Fibroblast of villous mesenchyme (primary cell): ENCODE data around the gene UBE2R2. TPM values are rescaled to one million over a fixed set of nuclear protein-coding genes. Genes with fewer than 3 reads are reported as not detected.

Experiments used
- DNase-seq: peaks from one replicate; pipeline ENCODE4 v3.0.0-alpha.2; 2010; ENCODE audit warnings: low read depth
- H3K4me3 ChIP-seq: 2 replicates; pipeline ENCODE4 v1.5.1; 2011; ENCODE audit warnings: low read depth, mild to moderate bottlenecking, low read length
- total RNA-seq: library from RNA; depleted of rRNA; stranded (reverse); fragments of >200 nt; gene quantifications from 2 replicates; pipeline ENCODE4 v1.2.3, GENCODE V29; 2012
- TF ChIP-seq, protein P1 (sequence below): IDR thresholded peaks from 2 replicates; pipeline ENCODE4 v1.5.1; 2012; ENCODE audit warnings: low read depth, mild to moderate bottlenecking, low read length; ENCODE audit not compliant: insufficient read depth

The UBE2R2 gene
- total RNA-seq, 1 donor = 20.3 TPM

DNA sequence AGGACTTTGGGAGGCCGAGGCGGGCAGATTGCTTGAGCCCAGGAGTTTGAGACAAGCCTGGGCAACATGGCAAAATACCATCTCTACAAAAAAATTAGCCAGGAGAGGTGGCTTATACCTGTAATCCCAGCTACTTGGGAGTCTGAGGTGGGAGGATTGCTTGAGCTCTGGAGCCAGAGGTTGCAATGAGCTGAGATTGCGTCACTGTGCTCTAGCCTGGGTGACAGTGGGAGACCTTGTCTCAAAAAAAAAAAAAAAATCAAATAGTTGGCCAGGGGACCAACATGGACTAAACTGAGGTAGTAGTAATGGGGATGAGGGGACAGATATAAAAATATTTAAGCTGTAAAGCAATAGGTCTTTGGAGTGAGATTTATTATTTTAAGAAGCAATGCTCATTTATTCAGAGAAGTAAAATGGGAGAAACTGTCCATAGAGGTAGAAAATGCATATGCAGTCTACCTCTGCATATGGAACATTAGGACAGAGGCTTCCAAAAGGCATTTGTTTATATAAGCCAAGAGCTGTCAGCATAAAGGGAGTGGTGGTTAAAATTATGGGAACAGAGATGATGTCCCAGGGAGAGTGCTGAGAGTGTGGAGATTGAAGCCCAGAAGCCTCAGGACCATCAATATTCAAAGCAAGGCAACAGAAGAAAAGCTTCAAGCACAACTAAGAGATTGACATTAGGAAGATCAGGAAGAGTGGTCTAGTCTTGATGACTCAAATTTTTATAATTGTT lies 98.1 kb downstream of the UBE2R2 start:
- no peak for DNase-seq
- H3K4me3 ChIP-seq = no peak overlapping the region
- TF ChIP-seq, protein P1, sequence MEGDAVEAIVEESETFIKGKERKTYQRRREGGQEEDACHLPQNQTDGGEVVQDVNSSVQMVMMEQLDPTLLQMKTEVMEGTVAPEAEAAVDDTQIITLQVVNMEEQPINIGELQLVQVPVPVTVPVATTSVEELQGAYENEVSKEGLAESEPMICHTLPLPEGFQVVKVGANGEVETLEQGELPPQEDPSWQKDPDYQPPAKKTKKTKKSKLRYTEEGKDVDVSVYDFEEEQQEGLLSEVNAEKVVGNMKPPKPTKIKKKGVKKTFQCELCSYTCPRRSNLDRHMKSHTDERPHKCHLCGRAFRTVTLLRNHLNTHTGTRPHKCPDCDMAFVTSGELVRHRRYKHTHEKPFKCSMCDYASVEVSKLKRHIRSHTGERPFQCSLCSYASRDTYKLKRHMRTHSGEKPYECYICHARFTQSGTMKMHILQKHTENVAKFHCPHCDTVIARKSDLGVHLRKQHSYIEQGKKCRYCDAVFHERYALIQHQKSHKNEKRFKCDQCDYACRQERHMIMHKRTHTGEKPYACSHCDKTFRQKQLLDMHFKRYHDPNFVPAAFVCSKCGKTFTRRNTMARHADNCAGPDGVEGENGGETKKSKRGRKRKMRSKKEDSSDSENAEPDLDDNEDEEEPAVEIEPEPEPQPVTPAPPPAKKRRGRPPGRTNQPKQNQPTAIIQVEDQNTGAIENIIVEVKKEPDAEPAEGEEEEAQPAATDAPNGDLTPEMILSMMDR = no peak

DNA sequence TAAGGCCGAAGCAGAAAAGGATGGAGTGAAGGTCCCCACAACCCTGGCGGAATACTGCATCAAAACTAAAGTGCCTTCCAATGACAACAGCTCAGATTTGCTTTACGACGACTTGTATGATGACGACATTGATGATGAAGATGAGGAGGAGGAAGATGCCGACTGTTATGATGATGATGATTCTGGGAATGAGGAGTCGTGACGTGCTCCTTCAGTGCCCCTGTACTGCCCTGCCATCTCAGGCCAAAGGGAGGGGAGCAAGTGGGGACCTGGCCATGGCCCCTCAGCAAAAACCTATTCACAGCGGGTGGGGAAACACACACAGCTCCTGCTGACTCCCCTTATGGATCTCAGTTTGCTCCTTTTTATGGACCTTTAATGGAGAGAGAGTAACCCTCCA lies 100.1 kb downstream of the UBE2R2 start:
- no peak for DNase-seq
- no peak overlapping the region for H3K4me3 ChIP-seq
- TF ChIP-seq, protein P1 = no peak

DNA sequence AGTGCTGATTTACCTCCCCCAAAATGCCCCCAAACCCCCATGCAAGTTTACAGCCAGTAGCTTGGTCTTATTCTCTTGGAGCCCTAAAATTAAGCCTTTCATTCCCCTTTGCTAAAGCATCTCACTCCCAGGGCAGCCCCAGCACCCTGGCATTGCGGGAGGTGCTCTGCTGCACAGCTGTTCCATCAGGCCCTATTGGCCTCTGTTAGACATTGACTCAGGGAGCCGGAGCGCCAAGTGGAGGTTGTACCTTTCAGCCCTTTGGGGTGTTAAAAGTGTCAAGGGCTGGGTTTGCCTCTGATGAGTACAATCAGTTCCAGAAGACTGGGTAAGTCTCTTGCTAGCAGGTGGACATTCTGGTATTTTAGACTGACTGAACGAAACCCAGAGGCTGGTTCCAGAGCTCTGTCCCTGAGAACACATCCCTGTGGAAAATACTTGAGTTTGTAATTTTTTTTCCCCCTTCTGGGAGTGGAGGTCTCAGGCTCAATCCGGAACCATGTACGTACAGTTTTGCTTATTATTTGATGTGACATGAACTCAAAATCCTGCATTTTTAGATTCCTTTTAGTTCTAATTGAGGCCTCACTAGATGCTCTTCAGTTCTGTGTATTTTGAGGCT lies 102.4 kb downstream of the UBE2R2 start:
- no peak for DNase-seq
- TF ChIP-seq, protein P1 = no peak
- H3K4me3 ChIP-seq = no peak overlapping the region

DNA sequence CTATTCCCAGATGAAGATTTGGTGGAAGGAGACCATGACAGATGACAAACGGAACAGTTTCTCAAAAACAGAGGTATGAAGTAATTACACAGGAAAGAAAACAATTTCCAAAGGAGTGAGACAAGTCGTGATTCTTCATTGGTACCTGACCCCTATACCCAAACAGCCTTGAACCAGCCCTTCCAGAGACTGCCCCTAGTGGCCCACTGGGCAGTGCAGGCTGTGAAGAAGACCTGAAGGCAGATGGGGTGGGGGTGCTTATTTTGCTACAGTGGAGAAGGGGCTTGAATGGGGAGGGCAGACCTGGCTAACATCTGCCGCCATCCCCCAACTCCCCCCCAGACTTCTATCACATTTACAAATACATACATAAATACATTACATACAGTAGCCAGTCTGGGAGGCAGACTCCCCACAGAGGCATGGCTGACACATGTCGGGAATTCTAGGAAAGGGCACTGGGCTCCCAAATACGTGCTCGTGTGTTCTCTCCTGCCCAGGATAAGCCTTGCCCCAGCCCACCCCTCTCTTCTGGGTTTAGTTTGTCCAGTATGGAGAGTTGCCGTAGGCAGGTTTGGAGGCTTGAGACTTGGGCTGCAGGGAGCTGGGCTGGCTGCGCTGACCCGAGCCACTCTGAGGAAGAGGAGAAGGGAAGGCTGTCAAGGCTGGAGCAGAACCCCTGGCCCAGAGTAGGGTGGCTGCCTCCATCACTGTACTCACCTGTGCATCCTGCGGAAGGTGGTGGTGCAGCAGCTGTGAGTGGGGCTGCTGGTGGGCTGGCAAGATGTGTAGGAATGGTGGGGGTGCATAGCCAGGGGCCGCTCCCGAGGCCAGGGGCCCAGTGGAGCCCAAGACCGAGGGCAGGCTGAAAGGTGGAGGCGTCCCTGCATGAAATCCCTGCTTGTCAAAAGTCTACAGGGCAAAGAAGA lies 105.3 kb downstream of the UBE2R2 start:
- no peak for DNase-seq
- no peak overlapping the region for H3K4me3 ChIP-seq
- TF ChIP-seq, protein P1 = peak; percentile 87

DNA sequence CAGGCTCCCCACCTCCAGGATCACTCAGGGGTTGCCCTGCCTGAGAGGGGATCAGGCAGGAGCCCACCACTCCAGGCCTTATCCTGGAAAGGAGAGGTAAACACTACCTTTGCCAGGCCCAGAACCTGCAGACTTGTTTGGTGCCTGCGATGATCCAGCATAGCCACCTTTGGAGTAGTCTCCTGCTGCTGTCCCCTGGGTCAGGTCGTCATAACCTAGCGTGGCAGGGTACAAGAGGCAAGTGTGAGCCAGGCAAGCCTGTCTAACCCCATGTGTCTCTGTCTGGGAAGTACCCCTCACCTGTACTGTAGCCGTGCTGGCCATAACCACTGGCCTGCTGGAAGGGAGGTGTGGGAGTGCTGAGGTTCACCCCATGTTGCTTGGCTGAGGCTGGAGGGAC lies 106.1 kb downstream of the UBE2R2 start:
- TF ChIP-seq, protein P1 = no peak
- no peak overlapping the region for H3K4me3 ChIP-seq
- DNase-seq = no peak

DNA sequence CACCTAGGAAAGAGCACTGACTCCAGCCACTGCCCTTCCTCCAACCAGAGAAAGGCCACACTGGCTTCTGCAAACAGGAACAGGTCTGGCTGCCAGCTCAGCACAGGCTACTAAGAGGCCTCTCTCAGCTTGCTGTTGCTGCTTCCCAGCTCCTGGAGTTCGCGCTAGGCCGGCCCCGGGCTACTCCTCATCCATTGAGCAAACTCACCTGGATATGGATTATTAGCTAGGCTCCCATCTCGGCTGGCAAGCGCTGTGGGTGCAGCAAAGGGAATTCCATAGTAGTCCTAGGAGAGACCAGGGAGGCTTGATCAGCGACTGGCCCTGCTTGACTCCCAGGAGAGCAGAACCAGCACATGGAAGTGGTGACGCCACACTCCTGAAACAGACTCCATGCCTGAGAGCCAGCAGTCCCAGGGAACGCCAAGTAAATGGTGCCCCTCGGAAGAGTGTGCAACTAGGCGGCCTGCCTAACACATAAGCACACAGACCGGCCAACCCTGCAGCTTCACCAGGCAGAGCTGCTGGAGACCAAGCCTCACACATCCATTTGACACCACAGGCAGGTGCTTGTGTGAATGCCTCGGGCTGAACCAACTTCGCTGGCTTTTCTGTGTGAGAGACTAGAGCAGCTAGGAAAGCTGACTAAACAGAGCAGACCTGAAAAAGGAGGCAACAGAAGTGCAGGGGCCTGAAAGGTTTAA lies 107.2 kb downstream of the UBE2R2 start:
- TF ChIP-seq, protein P1 = no peak
- no peak for DNase-seq
- H3K4me3 ChIP-seq = no peak overlapping the region
